NCI-H526 (cell line): Measurements from ENCODE around the gene NHLH1.
"Not testable (repeated sequence)": the region's sequence is repeated elsewhere in the genome, so short reads cannot be mapped to it uniquely, and the experiment has no call there.

Source experiments
- DNase-seq, 2 experiments: peaks; one replicate each; lab custom pipeline; 2025; lab: John Stamatoyannopoulos, UW

NHLH1 gene

DNA sequence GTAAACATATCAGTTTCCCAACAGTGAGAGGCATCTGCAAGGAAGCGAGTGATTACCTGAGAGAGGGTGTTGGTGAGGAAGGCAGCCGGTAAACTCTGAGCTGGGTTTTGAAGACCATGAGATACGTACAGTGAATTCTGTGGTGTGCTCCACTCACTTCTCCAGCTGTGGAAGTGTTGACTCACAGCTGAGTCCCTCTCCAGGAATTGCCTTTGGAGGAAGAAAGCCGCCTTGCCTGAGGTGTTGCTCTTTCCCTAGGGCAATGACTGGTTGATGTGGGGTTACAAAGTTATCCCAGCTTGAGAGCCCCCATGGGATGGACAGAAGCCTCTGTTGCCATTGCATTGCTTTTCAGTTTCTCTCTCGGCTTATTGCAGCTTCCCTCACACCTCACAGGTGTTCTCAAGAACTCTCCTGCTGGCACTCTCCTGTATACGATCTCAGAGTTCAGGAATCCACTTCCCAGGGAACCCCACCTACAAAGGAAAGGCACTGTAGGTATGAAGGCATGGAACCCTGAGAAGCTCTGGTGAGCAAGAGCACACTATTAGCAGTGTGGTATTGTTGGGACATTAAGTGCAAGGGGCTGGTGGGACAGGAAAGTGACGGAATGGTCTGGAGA, 10.8 kb downstream of the NHLH1 start:
- no peak for DNase-seq

- not testable (repeated sequence) for DNase-seq
Observed at GRCh38 chr1:160384812-160385211, 17.9 kb downstream of the NHLH1 start.

- not testable (repeated sequence) for DNase-seq
Observed at GRCh38 chr1:160388406-160388805, 21.5 kb downstream of the NHLH1 start.

GRCh38 chr1:160394673-160395072, 27.8 kb downstream of the NHLH1 start:
- no peak for DNase-seq

DNA sequence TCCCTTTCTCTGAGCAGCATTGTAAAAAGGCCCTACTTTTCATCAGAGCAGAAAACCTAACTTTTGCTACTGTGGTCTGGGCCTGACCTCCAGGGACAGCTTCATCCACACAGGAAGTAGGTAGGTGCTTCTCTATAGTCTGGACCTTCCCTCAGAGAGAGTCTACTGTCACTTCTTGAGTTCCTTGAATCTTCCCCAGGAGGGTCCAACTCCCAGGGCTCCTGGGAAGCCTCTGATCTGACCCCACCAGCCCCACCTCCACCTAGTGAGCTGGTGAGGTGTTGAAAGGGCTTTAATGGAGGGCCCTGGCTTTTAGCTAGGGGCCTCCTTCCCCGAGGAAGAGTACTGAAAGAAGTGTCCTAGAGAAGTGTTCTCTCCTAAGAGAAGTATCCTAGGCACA, 30.8 kb downstream of the NHLH1 start:
- no peak for DNase-seq

DNA sequence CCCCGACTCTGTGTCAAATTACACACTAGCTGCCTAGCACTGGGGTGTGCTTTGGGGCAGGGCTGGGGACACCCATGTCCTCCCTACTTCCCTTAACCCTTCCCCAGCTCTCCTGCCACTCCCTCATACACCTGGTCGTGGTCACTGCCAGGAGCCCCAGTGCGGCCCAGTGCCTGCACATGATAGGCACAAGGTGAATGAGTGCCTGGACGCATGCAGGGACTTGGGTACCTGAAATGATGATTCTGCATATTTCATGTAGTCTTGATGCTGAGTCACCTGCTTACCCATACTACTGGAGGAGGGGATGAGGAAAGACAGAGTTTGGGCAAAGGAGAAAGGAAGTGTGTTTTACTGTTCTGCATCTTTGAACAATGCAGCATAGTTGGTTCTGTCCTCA, 32.0 kb downstream of the NHLH1 start:
- DNase-seq, result no peak

DNA sequence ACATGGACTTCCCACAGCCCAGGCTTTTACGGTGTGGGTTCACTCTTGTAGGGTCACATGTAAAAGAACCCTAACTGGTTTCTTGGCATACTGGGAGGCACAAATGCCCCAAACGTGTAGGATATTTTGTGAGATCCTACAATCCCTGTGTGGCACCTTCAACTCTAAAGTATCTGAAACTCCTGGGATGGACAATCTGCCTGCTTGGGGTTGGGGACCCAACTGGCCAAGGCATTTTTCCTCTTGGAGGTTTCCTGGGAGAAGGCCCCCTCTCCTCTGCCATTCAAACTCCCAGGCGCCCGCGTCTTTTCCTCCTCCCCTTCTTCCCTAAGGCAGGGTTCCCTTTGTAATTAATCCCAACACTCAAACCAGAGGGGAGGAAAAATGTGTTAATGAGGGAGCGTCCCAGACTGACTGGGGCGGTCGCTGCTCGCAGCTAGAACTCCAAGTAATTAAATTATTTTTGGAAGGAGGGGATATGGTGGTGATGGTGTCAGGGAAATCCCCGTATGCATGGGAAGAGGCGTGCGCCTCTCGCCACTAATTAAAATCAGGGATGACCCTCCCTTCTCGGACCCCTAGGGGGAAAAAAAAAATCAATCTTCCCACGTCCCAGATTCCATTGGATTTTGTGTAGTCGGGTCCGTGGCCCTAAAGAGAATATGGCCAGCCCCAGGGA, 32.8 kb downstream of the NHLH1 start:
- DNase-seq, result no peak

GRCh38 chr1:160400223-160400645, 33.4 kb downstream of the NHLH1 start, which contains the start of gene VANGL2:
Gene VANGL2, plus strand, starts transcription at chr1:160400564. Its CDS starts 15,274 bp downstream, at chr1:160415838.
- peak; percentile 67 to 95 for DNase-seq

GRCh38 chr1:160400646-160401486, 34.0 kb downstream of the NHLH1 start:
- peak; percentile 66 to 85 for DNase-seq

DNA sequence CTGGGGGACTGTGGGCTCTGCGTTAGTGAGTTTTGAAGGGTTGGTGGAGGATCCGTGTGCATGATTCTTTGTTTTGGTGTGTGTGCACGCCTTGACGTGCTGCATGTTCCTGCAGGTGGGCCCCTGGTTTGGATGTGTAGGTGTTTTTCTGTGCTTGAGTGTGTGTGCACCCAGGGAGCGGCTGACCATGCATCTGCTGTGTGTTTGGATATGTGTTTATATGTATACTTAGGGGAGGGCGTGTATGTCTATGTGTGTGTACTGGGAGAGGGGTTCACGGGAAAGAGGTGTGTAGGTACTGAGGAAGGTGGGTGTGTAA, 34.6 kb downstream of the NHLH1 start:
- peak in 1 of 2 experiments; percentile 67 for DNase-seq

DNA sequence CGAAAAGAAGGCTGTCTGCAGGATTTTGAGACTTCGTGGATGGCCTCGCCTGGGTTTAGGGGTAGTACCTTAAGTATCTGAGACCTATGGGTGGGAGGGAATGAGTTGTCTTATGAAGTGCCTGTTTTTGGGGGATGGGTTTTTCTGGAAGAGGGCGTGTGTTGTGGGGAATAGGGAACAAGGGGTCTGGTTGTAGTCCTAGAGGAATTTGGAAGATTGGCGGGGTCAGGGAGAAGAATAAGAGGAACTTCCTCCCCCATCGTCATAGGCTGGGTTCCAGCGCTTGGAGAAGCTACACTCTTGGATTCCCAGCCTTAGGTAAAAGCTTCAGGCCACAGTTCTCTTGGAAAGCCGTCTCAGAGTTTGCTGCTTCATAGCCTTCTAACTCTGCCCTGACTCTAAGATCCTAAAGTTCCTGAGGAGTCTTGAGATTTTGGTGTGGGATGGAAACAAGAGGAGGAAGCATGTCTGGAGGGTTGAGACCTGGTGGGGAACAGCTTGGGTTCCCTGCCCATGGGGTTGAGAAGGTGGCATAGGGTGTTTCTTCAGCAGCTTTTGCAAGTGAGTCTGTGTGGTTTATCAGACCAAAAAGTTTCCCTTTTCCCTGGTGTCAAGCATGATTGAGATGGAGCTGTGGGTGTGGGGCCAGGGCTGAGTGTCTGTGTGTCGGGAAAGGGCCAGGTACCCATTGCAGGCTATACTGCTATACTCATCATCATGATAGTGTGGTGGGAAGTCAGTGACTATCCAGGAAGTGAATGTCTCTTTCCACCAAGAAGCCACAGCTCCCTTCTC, 35.3 kb downstream of the NHLH1 start:
- no peak for DNase-seq

- DNase-seq, result no peak
Observed at GRCh38 chr1:160403244-160403643, 36.4 kb downstream of the NHLH1 start.

DNA sequence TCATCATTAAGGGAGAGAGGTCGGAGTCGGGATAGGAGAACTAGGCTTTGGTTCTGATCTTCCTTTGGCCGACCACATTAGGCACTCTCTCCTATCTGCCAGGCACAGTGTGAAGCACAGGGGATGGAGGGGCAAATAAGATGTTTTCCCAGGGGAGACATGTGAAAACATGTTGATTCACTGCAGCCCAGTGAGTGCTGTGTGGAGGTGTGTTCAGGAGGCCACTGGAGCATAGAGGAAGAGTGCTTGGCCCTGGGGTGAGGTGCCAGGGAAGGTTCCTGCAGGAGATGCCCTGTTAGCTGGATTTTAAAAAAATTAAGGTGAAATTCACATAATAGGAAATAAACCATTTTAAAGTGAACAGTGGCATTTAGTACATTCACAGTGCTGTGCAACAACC, 37.2 kb downstream of the NHLH1 start:
- peak; percentile 36 to 49 for DNase-seq

GRCh38 chr1:160405331-160405877, 38.5 kb downstream of the NHLH1 start:
- no peak for DNase-seq

DNA sequence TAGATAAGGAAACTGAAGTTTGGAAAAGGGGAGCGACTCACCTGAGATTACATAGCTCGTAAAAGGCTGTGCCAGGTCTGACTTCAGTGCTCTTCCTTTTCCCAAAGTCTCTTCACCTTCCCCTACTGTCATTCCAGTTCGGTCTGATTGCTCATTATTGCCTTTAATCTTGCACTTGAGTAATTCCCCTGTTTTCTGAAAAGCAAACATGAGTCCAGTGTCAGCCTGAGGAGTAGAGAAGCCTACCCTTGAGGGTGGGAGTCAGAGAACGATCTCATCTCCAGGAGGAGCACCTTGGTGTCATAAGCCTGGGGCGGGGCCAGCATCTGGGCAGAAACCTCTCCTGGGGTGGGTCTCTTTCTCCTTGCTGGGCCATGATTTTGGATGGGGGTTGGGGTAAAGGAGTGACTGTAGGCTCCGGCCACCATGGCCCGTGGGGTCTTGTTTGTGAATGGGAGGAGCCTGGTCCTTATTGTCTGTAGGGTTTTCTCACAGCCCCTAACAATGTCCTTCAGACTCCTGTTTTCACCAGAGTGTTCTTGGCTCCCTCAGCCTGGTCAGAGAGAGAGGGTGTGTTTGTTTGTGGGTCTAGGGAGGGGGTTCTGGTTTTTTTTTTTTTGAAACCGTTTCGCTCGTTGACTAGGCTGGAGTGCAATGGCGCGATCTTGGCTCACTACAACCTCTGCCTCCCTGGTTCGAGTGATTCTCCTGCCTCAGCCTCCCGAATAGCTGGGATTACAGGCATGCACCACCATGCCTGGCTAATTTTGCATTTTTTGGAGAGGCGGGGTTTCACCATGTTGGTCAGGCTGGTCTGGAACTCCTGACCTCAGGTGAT, 39.5 kb downstream of the NHLH1 start:
- no peak for DNase-seq

GRCh38 chr1:160407839-160408801, 41.2 kb downstream of the NHLH1 start:
- DNase-seq, result no peak

- no peak for DNase-seq
Observed at GRCh38 chr1:160408864-160409263, 42.0 kb downstream of the NHLH1 start.

DNA sequence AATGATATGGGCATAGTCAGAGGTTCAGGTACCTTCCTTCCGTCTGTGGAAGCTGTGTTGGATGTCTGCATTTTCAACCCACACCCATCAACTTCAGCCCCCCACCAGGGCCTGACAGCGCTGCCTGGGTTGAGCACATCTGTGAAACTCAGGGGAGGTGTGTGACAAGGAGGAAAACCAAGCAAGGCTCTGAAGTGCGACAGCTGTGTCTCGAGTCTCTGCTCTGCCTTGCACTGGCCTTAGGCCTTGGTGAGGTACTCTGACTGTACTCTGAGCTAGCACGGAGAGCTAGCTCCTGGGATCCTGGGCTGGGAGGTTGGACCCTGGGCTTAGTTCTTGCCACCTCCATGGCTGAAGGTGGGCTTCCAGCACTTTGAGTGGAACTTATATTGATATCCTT, 42.6 kb downstream of the NHLH1 start:
- DNase-seq, result no peak

DNA sequence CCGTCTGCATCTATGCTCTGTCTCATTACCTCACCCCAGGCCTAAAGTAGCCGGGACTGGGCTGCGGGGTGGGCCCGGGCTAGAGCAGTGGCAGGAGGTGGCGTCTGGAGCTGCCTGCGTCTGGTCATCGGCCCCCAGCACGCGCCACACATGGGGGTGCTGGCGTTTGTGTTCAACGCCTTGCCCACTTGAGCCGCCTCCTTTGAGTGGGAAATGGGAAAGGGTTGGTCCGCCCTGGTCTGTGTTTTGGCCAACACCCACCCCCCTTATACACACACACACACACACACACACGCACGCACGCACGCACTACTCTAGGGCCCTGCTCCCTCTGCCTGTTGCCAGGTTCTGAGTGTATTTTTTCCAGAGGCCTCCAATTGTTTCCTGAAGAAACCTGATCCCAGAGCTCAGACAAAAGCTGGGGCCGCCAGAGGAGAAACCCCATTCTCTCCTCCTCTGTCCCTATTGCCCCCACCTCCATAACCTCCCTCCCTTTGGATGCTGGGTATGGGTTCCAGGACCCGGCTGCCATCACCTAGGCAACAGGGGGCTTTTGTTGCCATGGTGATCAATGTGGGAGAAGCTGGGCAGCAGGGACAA, 43.6 kb downstream of the NHLH1 start:
- no peak for DNase-seq
